GM19438 (cell line): ENCODE measurements around the gene GHR.

Experiments used
- ATAC-seq: cut with Tn5 transposase; IDR thresholded peaks from one replicate; pipeline ENCODE4 v1.9.1; 2021; ENCODE audit warnings: low read depth; ENCODE audit not compliant: unreplicated experiment

Gene GHR

DNA sequence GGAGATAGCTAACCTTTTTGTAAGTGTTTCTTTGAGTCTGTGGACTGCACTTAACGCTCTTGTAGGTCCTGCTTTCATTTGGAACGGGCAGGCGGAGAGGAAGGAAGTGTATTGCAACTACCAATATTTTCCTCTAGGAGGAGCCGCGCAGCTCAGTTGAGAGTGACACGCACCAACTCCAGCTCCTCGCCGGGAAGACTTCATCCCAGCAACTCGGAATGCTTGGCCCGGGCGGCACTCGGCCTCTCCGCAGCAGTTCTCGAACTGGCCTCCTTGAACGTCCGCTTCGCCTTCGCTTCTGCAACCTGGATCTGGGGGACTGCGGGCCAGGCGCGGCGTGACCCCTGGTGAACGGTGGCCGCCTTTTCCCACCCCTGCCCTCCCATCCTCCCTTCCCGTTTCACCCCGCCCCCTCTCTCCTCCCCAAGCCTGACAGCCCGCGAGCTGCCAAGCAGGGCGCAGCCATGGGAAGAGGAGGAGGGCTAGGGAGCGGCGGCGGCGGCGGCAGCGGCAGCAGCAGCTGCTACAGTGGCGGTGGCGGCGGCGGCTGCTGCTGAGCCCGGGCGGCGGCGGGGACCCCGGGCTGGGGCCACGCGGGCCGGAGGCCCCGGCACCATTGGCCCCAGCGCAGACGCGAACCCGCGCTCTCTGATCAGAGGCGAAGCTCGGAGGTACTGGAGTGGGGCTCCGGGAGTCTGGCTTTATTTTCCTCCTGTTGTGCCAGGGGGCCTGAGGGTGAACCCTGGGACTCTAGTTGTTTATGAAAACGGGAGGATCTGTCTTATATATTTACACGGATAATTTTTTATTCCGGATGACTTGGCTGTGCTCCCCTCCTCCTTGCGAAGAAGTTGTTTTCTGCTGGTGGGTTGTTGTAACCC, at the start of gene GHR:
GHR (plus strand) TSS at position 155 of the 881 bp plus-strand sequence. CDS start 142,436 bp downstream, outside the sequence.
- peak; percentile 97 for ATAC-seq

DNA sequence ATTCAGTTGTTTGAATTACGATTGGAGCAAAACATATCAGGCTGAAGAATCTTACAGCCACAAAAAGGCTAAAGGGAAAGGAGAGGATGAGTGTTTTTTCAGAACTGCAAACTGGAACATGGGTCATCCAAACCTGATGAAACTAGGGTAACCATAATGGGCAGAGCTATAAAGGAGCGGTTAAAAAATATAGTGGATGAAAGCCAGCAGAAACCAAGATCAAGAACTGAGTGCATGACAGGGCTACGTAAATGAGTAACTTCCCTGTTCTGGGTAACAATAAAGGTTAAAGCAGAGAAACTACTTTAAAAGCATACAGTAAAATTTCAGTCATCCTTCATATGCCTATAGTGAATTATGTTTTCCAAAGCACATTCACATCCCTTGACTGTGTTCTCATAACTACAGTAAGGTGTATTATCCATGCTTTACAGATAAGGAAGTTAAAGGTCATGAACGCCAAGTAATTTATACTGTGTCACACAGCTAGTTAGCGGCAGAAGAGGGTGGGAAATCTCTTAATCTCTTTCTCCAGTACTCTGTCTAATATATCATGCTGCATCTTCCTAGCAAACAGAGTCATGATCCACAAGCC, 48.5 kb upstream of the GHR start:
- no peak for ATAC-seq

GRCh38 chr5:42377496-42377895, 45.7 kb upstream of the GHR start:
- no peak for ATAC-seq

DNA sequence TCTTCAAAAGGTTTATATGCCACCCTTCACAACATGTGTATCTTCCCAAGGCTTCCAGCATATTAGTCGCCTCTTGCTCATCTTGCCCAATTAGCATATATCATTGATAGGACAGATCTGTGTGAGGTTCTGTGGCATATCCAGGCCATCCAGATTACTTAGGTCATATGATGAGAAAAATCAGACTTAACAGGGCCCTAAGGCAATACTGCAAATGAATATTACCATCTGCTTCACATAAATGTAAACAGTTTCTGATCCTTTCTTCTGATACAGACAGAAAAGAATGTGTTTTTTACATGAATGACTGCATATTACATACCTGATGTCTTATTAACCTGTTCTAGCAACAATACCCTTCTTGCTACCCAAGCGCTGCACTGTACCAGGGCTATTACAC, 41.3 kb upstream of the GHR start:
- ATAC-seq = no peak

GRCh38 chr5:42387563-42387962, 35.7 kb upstream of the GHR start:
- no peak for ATAC-seq

GRCh38 chr5:42390115-42390514, 33.1 kb upstream of the GHR start:
- ATAC-seq = no peak

DNA sequence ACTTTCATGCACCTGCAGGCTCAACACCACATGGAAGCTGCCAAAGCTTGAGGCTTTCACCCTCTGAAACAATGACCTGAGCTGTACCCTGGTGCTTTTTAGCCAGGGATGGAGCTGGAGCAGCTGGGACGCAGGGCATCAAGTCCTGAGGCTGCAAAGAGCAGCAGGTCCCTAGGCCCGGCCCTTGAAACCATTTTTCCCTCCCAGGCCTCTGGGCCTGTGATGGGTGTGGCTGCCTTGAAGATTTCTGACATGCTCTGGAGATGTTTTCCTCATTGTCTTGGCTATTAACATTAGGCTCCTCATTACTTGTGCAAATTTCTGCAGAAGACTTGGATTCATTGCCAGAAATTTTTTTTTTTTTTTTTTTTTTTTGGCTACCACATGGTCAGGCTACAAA, 30.3 kb upstream of the GHR start:
- no peak for ATAC-seq

DNA sequence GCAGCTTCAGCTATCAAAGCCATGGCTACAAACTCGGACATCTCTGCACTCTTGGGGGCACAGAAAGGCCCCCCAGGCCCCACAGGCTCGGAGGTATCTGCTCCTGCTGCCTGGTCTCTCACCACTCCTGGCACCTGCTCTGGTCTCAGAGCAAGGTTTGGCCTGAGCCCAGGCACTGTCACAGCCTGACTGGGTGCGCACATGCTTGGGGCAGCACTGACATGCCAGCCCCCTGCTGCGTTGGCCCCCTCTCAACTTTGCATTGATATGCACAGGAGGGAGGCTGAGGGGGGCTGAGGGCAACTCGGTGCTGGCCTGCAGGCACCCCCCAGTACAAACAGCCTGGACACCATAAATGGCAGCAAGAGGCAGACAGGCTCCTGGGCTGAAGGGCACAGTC, 27.1 kb upstream of the GHR start:
- no peak for ATAC-seq

GRCh38 chr5:42397267-42397666, 26.0 kb upstream of the GHR start:
- no peak for ATAC-seq

- no peak for ATAC-seq
Observed at GRCh38 chr5:42399702-42400101, 23.5 kb upstream of the GHR start.

DNA sequence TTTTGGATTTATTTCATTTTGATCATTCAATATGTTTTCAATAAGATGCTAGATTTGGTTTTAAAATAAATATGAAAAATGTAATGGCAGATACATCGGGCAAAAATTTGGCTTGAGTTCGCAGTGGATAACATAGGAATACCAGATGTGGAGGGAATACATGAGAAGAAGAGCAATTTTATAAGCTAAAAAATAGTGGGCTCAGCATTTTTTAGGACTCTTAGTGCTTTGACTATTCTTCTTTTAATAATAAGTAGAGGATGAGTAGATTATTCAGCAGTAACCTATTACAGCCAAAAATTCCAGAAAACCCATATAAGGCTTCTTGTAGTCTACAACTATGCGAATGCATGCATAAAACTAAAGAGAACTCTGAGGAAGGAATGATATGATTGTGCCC, 22.8 kb upstream of the GHR start:
- ATAC-seq = no peak

DNA sequence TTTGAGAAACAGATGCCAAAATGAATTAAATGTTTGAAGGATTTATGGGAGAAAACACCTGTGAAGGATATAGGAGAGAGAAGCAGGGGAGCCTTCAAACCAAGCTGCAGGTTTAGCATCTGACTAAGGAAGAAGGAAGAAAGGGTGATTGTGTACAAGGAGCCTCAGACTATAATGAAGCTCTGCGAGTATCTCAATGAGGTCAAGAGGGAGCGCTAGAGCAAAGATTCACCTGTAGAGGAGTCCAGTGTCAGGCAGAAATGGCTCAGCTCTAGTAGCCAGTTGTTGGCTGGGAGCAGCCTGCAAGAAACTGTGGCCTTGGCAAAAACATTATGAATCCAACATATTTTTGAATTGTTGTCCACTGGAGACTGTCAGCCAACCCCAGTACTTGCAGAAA, 20.0 kb upstream of the GHR start:
- no peak for ATAC-seq

DNA sequence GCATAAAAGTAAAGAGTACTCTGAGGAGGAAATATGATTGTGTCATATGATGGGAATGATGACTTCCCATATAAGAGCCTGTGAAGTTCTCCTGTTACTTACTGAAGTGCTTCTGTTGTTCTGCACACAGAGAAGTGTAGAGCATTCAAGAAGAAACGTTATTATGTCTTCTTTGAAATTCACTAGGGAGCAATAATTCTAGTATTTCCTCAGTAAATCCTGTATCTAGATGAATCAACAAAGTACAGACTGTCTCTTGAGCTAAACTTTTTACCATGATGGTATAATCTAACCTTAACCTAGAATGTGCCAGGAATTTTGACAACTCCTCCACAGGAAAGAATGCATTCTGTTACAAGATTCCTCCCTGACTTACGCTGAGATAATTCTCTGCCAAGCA, 18.9 kb upstream of the GHR start:
- ATAC-seq = no peak

DNA sequence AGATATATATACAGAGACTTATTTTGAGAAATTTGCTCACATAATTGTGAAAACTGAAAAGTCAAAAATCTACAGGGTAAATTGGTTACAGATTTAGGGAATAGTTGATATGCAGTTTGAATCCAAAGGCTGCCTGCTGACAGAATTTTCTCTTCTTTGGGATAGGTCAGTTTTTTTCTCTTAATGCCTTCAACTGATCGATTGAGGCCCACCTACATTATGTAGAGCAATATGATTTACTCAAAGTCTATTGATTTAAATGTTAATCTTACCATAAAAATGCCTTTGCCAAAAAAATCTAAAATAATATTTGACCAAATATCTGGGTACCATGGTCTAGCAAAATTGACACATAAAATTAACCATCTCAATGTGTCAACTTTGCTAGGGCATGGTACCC, 3.9 kb upstream of the GHR start:
- no peak for ATAC-seq

DNA sequence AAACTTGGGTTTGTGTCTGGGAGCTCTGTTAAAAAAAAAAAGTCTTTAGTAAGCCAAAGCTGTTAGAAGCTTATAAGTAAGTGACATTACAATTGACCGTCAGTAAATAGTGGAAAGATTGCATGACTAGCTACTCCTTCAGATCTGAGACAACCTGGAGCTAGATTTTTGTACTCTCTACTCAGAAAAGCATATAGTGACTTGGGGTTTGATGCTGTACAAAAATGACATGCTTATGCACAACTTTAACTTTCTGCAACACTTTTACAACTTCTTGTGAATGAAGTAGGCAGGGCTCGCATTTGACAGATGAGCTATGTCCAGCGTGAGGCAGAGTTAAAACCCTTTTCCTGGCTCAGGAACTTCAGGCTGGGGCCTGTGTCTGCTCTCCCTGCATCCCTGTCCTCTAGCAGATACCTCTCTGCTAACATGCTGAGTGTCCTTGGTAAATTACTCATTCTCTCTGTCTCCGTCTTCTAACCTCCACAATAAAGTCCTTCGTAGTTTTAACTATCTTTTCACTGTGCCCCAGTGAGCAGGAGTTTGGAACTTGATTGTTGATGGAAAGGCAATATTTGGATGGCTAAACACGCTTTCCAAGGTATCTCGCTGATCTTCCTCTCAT, 471 bp upstream of the GHR start:
- no peak for ATAC-seq

- no peak for ATAC-seq
Observed at GRCh38 chr5:42426016-42426415, 2.8 kb downstream of the GHR start.

DNA sequence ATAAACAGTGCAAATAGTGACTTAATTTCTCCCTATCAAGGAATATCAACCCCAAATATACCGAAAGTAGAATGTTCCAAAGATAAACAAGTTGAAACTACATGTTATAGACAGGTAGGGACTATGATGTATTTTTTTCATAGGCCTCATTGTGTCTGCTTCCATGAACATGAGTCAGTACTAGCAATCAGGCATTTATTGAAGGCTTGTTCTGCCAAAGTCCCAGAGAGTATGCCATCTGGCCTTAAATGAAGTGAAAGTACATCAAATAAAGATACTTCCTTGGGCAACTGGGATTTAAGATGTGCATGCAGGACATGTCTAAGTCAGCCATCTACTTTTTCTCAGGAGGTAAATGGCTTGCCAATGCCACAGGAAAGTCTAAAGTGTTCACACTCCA, 6.5 kb downstream of the GHR start:
- no peak for ATAC-seq

DNA sequence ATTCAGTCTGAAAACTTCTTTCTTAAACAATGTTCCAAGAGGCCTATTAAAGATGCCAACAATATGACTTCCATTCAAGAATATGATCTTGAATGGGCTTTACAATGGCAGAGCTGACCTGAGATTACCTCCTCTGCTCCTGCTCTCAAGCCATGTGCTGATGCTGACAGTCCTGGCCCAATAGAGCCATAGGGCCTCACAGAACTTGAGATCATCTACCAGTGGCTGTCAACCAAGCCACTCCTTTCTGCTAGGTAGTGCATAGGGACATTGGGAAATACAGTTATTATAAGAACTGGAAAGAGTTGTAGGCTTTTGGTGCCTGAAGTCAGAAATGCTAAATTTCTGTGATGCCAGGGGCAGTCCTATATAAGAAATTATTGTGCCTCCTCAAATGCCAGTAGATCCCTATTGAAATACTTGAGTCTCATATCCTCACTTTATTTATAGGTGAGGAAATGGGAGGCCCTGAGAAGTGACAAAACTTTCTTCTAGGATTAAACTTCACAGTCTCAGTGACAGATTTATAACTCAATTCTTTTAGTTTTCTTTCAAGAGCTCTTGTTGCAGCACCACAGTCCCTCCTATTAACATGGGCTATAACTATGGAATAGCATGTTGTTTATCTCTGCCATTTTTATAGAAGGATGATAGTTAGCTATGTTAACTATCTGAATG, 10.9 kb downstream of the GHR start:
- ATAC-seq = no peak

- no peak for ATAC-seq
Observed at GRCh38 chr5:42436051-42436450, 12.8 kb downstream of the GHR start.

GRCh38 chr5:42454216-42454995, 31.2 kb downstream of the GHR start:
- ATAC-seq = no peak
